ENCODE results near the gene CEP20. TPM values are rescaled to one million over a fixed set of nuclear protein-coding genes. Genes with fewer than 3 reads are reported as not detected.

The CEP20 gene
- total RNA-seq, 1 experiment from 2014 or later, result 54.7 TPM

DNA sequence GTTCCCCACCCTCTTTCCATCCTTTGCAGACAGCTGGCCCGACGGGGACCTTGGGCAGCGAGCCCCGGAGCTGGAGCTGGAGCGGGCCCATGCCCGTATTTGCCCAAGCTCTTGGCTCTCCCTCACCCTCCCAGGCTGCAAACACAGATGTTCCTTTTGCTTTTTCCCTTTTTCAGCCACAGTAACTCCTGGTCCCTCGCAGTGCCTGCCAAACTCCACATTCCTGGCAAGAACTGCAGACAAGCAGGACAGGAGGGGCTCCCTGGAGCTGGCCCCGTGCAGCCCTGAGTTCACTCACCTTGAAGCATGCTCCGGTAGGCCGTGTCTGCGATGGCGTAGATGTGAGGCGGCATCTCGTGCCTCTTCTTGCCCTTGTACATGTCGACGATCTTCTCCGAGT, 65.4 kb downstream of the CEP20 start:
- intact Hi-C loops (cut with micrococcal nuclease), result loop anchor here (5.0 kb wide), 1 partner anchor 304 kb away; no protein-coding TSS in a partner anchor
- ChIA-PET CTCF (interaction anchor here (0.6 to 3.5 kb wide), 18 partner anchors 9 to 1881 kb away, joined by 3 to 43 read pairs (median 5); no protein-coding TSS in a partner anchor), POLR2A (no interaction called here)
- BruUV-seq (replicated peaks), result no TSS peak
- Mint-ChIP-seq H3K4me3 (ENCODE audit: unreplicated experiment) (no peak overlapping the region), H3K9me3 (ENCODE audit: unreplicated experiment) (no peaks in the 10 kb centered on the region), H3K4me1 (ENCODE audit: insufficient read depth, unreplicated experiment) (no peaks in the 10 kb centered on the region), H3K27me3 (ENCODE audit: insufficient read depth, unreplicated experiment) (peaks cover 26% of the 10 kb centered on the region), H3K36me3 (ENCODE audit: insufficient read depth, unreplicated experiment) (peaks cover 6% of the 10 kb centered on the region), H3K27ac (ENCODE audit: low read depth, unreplicated experiment) (no peak overlapping the region)
- no peak for DNase-seq (ENCODE audit: unreplicated experiment)
- TF ChIP-seq, protein P1, sequence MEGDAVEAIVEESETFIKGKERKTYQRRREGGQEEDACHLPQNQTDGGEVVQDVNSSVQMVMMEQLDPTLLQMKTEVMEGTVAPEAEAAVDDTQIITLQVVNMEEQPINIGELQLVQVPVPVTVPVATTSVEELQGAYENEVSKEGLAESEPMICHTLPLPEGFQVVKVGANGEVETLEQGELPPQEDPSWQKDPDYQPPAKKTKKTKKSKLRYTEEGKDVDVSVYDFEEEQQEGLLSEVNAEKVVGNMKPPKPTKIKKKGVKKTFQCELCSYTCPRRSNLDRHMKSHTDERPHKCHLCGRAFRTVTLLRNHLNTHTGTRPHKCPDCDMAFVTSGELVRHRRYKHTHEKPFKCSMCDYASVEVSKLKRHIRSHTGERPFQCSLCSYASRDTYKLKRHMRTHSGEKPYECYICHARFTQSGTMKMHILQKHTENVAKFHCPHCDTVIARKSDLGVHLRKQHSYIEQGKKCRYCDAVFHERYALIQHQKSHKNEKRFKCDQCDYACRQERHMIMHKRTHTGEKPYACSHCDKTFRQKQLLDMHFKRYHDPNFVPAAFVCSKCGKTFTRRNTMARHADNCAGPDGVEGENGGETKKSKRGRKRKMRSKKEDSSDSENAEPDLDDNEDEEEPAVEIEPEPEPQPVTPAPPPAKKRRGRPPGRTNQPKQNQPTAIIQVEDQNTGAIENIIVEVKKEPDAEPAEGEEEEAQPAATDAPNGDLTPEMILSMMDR (IDR thresholded peaks at IDR 0.05; ENCODE audit: unreplicated experiment), result no peak

DNA sequence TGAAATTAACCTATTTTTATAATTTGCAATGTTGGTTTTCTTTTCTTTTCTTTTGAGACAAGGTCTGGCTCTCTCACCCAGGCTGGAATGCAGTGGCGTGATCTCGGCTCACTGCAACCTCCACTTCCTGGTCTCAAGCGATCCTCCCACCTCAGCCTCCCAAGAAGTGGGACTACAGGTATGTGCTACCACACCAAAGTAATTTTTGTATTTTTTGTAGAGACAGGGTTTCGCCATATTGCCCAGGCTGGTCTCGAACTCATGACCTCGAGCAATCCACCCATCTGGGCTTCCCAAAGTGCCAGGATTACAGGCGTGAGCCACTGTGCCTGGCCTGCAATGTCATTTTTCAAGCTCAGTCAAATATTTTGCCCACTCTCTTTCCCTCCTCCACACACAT, 67.6 kb downstream of the CEP20 start:
- TF ChIP-seq, protein P1 (IDR thresholded peaks at IDR 0.05; ENCODE audit: unreplicated experiment), result no peak
- Mint-ChIP-seq H3K9me3 (ENCODE audit: unreplicated experiment) (peaks cover 7% of the 10 kb centered on the region), H3K27me3 (ENCODE audit: insufficient read depth, unreplicated experiment) (peaks cover 33% of the 10 kb centered on the region), H3K4me1 (ENCODE audit: insufficient read depth, unreplicated experiment) (no peaks in the 10 kb centered on the region), H3K36me3 (ENCODE audit: insufficient read depth, unreplicated experiment) (peaks cover 6% of the 10 kb centered on the region), H3K27ac (ENCODE audit: low read depth, unreplicated experiment) (no peak overlapping the region), H3K4me3 (ENCODE audit: unreplicated experiment) (no peak overlapping the region)
- ChIA-PET POLR2A (no interaction called here), CTCF (interaction anchor here (0.6 to 3.5 kb wide), 10 partner anchors 12 to 307 kb away, joined by 3 to 43 read pairs (median 5); no protein-coding TSS in a partner anchor)
- intact Hi-C loops (cut with micrococcal nuclease), result loop anchor here (1.0 to 5.0 kb wide), 2 partner anchors 55 to 306 kb away; no protein-coding TSS in a partner anchor
- DNase-seq (ENCODE audit: unreplicated experiment), result no peak
- BruUV-seq (replicated peaks), result no TSS peak

DNA sequence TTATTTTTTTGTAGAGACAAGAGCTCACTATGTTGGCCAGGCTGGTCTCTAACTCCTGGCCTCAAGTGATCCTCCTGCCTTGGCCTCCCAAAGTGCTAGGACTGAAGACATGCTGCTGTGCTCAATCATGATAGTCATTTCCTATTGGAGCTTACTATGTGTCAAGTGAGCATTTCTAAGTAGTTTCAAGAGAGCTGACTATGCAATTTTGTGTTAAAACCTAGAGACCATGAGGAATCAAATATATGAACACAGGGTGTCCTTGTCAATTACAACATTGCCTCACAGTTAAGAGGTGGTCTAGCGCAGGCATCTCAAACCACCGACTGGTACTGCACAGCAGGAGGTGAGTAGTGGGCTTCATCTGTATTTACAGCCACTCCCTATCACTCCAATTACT, 69.4 kb downstream of the CEP20 start:
- ChIA-PET POLR2A (interaction anchor here (0.6 kb wide), 2 partner anchors 50 to 53 kb away, joined by 3 to 4 read pairs; no protein-coding TSS in a partner anchor), CTCF (interaction anchor here (3.1 kb wide), 1 partner anchor 52 kb away, joined by 17 read pairs; no protein-coding TSS in a partner anchor)
- Mint-ChIP-seq H3K4me1 (ENCODE audit: insufficient read depth, unreplicated experiment) (no peaks in the 10 kb centered on the region), H3K27me3 (ENCODE audit: insufficient read depth, unreplicated experiment) (peaks cover 38% of the 10 kb centered on the region), H3K36me3 (ENCODE audit: insufficient read depth, unreplicated experiment) (peaks cover 6% of the 10 kb centered on the region), H3K9me3 (ENCODE audit: unreplicated experiment) (peaks cover 17% of the 10 kb centered on the region), H3K4me3 (ENCODE audit: unreplicated experiment) (no peak overlapping the region), H3K27ac (ENCODE audit: low read depth, unreplicated experiment) (no peak overlapping the region)
- intact Hi-C loops (cut with micrococcal nuclease), result no loop called here
- TF ChIP-seq, protein P1 (IDR thresholded peaks at IDR 0.05; ENCODE audit: unreplicated experiment), result no peak
- no peak for DNase-seq (ENCODE audit: unreplicated experiment)
- no TSS peak for BruUV-seq (replicated peaks)

DNA sequence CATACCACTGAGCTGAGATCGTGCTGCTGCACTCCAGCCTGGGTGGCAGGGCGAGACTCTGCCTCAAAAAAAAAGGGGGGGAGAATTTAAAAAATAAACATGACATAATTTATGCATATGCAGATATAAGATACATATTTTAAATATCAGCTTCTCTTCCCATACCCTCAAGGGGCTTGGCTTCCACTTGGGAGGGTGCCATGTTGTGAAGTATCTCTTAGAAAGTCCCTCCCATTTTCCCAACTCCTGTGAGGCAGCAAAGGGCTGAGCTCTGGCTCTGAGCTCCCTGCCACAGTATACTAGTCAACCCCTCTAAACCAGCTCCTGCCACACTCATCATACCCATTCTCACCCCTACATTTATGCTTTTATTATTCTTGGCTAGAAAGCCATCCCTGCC, 71.0 kb downstream of the CEP20 start:
- POLR2A ChIA-PET, result no interaction called here
- TF ChIP-seq, protein P1 (IDR thresholded peaks at IDR 0.05; ENCODE audit: unreplicated experiment), result no peak
- Mint-ChIP-seq H3K27me3 (ENCODE audit: insufficient read depth, unreplicated experiment) (peaks cover 44% of the 10 kb centered on the region), H3K9me3 (ENCODE audit: unreplicated experiment) (peaks cover 17% of the 10 kb centered on the region), H3K4me1 (ENCODE audit: insufficient read depth, unreplicated experiment) (no peaks in the 10 kb centered on the region), H3K4me3 (ENCODE audit: unreplicated experiment) (no peak overlapping the region), H3K27ac (ENCODE audit: low read depth, unreplicated experiment) (no peak overlapping the region), H3K36me3 (ENCODE audit: insufficient read depth, unreplicated experiment) (peaks cover 6% of the 10 kb centered on the region)
- BruUV-seq (replicated peaks), result no TSS peak
- CTCF ChIA-PET, result no interaction called here
- no peak for DNase-seq (ENCODE audit: unreplicated experiment)
- intact Hi-C loops (cut with micrococcal nuclease), result no loop called here

Data from MCF 10A (cell line).